Endometrium (tissue), 2 donors: ENCODE measurements around the gene CPLX3.

ENCODE experiments used
- FAIRE-seq: peaks from 2 replicates; lab custom pipeline; 2012; peaks lifted over from hg19 to GRCh38; lab: Jason Lieb, UNC
- donor health status: control.
- donor health status: control.

The CPLX3 gene

GRCh38 chr15:74829486-74829885 lies 3.1 kb downstream of the CPLX3 start:
- FAIRE-seq = no peak

- no peak for FAIRE-seq
Measured at GRCh38 chr15:74829991-74830390, 3.6 kb downstream of the CPLX3 start.

GRCh38 chr15:74830868-74831267 lies 4.4 kb downstream of the CPLX3 start:
- no peak for FAIRE-seq

GRCh38 chr15:74831813-74832495 lies 5.5 kb downstream of the CPLX3 start:
- no peak for FAIRE-seq

- no peak for FAIRE-seq
Measured at GRCh38 chr15:74832826-74833225, 6.4 kb downstream of the CPLX3 start.

- FAIRE-seq = no peak
Measured at GRCh38 chr15:74833376-74834107, 7.1 kb downstream of the CPLX3 start.

GRCh38 chr15:74835312-74835823 lies 8.9 kb downstream of the CPLX3 start:
- no peak for FAIRE-seq

- FAIRE-seq = no peak
Measured at GRCh38 chr15:74836846-74837245, 10.4 kb downstream of the CPLX3 start.

- no peak for FAIRE-seq
Measured at GRCh38 chr15:74837482-74838136, 11.2 kb downstream of the CPLX3 start.

- FAIRE-seq = no peak
Measured at GRCh38 chr15:74838137-74838516, 11.7 kb downstream of the CPLX3 start.

- no peak for FAIRE-seq
Measured at GRCh38 chr15:74838746-74839525, 12.5 kb downstream of the CPLX3 start.

GRCh38 chr15:74839526-74840395 lies 13.3 kb downstream of the CPLX3 start:
- no peak for FAIRE-seq

GRCh38 chr15:74840851-74841775 lies 14.7 kb downstream of the CPLX3 start:
- no peak for FAIRE-seq

- FAIRE-seq = no peak
Measured at GRCh38 chr15:74841891-74842373, 15.5 kb downstream of the CPLX3 start.

- no peak for FAIRE-seq
Measured at GRCh38 chr15:74842581-74843444, 16.4 kb downstream of the CPLX3 start, which contains the start of gene ULK3. TSS of gene ULK3 (minus strand) at chr15:74843156. CDS start at chr15:74843105, 51 bp downstream.

- no peak for FAIRE-seq
Measured at GRCh38 chr15:74843445-74843828, 17.0 kb downstream of the CPLX3 start.

- no peak for FAIRE-seq
Measured at GRCh38 chr15:74843891-74844299, 17.5 kb downstream of the CPLX3 start.

GRCh38 chr15:74844319-74845207 lies 18.1 kb downstream of the CPLX3 start:
- FAIRE-seq = no peak
